ENCODE measurements around the gene GLCE. TPM values are rescaled to one million over a fixed set of nuclear protein-coding genes. Genes with fewer than 3 reads are reported as not detected.

Gene GLCE
- total RNA-seq, 4 donors from 2014 or later: 20.4 to 26.1 (median 22.9) TPM

GRCh38 chr15:69275933-69276560 is 115.6 kb downstream of the GLCE start:
- Histone ChIP-seq H3K27ac (no peak overlapping the region), H3K4me3 (no peak overlapping the region), H3K36me3 (no peaks in the 10 kb centered on the region), H3K4me1 (no peaks in the 10 kb centered on the region), H3K27me3 (peaks cover 0 to 8% (median 0%) of the 10 kb centered on the region in 4 donors), H3K9me3 (no peaks in the 10 kb centered on the region)
- TF ChIP-seq POLR2A (IDR thresholded peaks at IDR 0.05) (no peak), CTCF (IDR thresholded peaks at IDR 0.05) (no peak)
- DNase-seq: no peak
- 54 to 60% methylated on average over 7 to 9 of the region's 9 CpGs for WGBS, 2 donors
- intact Hi-C loops (cut with DNase I): no loop called here

- DNase-seq: no peak
- intact Hi-C loops (cut with DNase I): no loop called here
- 78 to 83% methylated on average over 9 of the region's 9 CpGs for WGBS, 2 donors
Observed at GRCh38 chr15:69277316-69277715, 116.9 kb downstream of the GLCE start.

GRCh38 chr15:69279636-69280035 is 119.2 kb downstream of the GLCE start:
- H3K36me3 ChIP-seq: no peaks in the 10 kb centered on the region
- 80 to 89% methylated on average over 6 to 7 of the region's 7 CpGs for WGBS, 2 donors
- H3K9me3 ChIP-seq: no peaks in the 10 kb centered on the region
- DNase-seq: no peak
- TF ChIP-seq CTCF (IDR thresholded peaks at IDR 0.05): no peak
- TF ChIP-seq POLR2A (IDR thresholded peaks at IDR 0.05): no peak
- no peak overlapping the region for H3K27ac ChIP-seq
- no peak overlapping the region for H3K4me3 ChIP-seq
- H3K4me1 ChIP-seq: no peaks in the 10 kb centered on the region
- H3K27me3 ChIP-seq: peaks cover 0 to 8% (median 0%) of the 10 kb centered on the region in 4 donors
- intact Hi-C loops (cut with DNase I): no loop called here

More at GRCh38 chr15:69277316-69277715, 116.9 kb downstream of the GLCE start:
- Histone ChIP-seq H3K9me3 (no peaks in the 10 kb centered on the region), H3K36me3 (no peaks in the 10 kb centered on the region), H3K27ac (no peak overlapping the region), H3K27me3 (peaks cover 0 to 8% (median 0%) of the 10 kb centered on the region in 4 donors), H3K4me1 (no peaks in the 10 kb centered on the region), H3K4me3 (no peak overlapping the region)
- TF ChIP-seq POLR2A (IDR thresholded peaks at IDR 0.05): no peak
- no peak for TF ChIP-seq CTCF (IDR thresholded peaks at IDR 0.05)

GRCh38 chr15:69280783-69281182 is 120.3 kb downstream of the GLCE start:
- no peak for DNase-seq
- 60 to 67% methylated on average over 4 to 5 of the region's 5 CpGs for WGBS, 2 donors
- no peaks in the 10 kb centered on the region for H3K4me1 ChIP-seq
- no peaks in the 10 kb centered on the region for H3K9me3 ChIP-seq
- H3K4me3 ChIP-seq: no peak overlapping the region
- TF ChIP-seq CTCF (IDR thresholded peaks at IDR 0.05) (no peak), POLR2A (IDR thresholded peaks at IDR 0.05) (no peak)
- intact Hi-C loops (cut with DNase I): no loop called here
- H3K27ac ChIP-seq: no peak overlapping the region
- H3K36me3 ChIP-seq: no peaks in the 10 kb centered on the region
- peaks cover 0 to 8% (median 0%) of the 10 kb centered on the region in 4 donors for H3K27me3 ChIP-seq

- H3K9me3 ChIP-seq: no peaks in the 10 kb centered on the region
- TF ChIP-seq POLR2A (IDR thresholded peaks at IDR 0.05) (no peak), CTCF (IDR thresholded peaks at IDR 0.05) (no peak)
- no peak overlapping the region for H3K4me3 ChIP-seq
- H3K27ac ChIP-seq: no peak overlapping the region
- H3K36me3 ChIP-seq: no peaks in the 10 kb centered on the region
- H3K4me1 ChIP-seq: no peaks in the 10 kb centered on the region
- peaks cover 0 to 4% (median 0%) of the 10 kb centered on the region in 4 donors for H3K27me3 ChIP-seq
- 88 to 93% methylated on average over 5 to 7 of the region's 9 CpGs for WGBS, 2 donors
- intact Hi-C loops (cut with DNase I): no loop called here
- DNase-seq: no peak
Observed at GRCh38 chr15:69282104-69282743, 121.8 kb downstream of the GLCE start.

Data from esophagus squamous epithelium (tissue), 5 donors.